ENCODE measurements around the gene NR5A2. TPM values are rescaled to one million over a fixed set of nuclear protein-coding genes. Genes with fewer than 3 reads are reported as not detected.

The NR5A2 gene
- total RNA-seq, 1 donor from 2014 or later = 6.9 TPM

- intact Hi-C loops (cut with DNase I) = no loop called here
- no peak for ATAC-seq
- no peak for DNase-seq (ENCODE audit: low spot score)
Measured at GRCh38 chr1:200103966-200104583, 76.6 kb downstream of the NR5A2 start.

- no peak for DNase-seq (ENCODE audit: low spot score)
- no peak for ATAC-seq
Measured at GRCh38 chr1:200107004-200107470, 79.5 kb downstream of the NR5A2 start.

GRCh38 chr1:200108659-200109058, 81.1 kb downstream of the NR5A2 start:
- intact Hi-C loops (cut with DNase I) = no loop called here
- ATAC-seq (no peak), DNase-seq (ENCODE audit: low spot score) (no peak)

More at GRCh38 chr1:200107004-200107470, 79.5 kb downstream of the NR5A2 start:
- intact Hi-C loops (cut with DNase I) = no loop called here

- DNase-seq (ENCODE audit: low spot score) (no peak), ATAC-seq (no peak)
- intact Hi-C loops (cut with DNase I) = no loop called here
Measured at GRCh38 chr1:200112290-200112689, 84.8 kb downstream of the NR5A2 start.

- intact Hi-C loops (cut with DNase I) = no loop called here
- DNase-seq (ENCODE audit: low spot score) (no peak), ATAC-seq (no peak)
Measured at GRCh38 chr1:200115532-200115931, 88.0 kb downstream of the NR5A2 start.

GRCh38 chr1:200116324-200116723, 88.8 kb downstream of the NR5A2 start:
- DNase-seq (ENCODE audit: low spot score) (no peak), ATAC-seq (no peak)
- intact Hi-C loops (cut with DNase I) = no loop called here

- DNase-seq (ENCODE audit: low spot score) (no peak), ATAC-seq (no peak)
- intact Hi-C loops (cut with DNase I) = no loop called here
Measured at GRCh38 chr1:200118779-200119505, 91.4 kb downstream of the NR5A2 start.

GRCh38 chr1:200121421-200121820, 93.9 kb downstream of the NR5A2 start:
- no peak for ATAC-seq
- intact Hi-C loops (cut with DNase I) = no loop called here
- DNase-seq (ENCODE audit: low spot score) = no peak

- intact Hi-C loops (cut with DNase I) = no loop called here
- DNase-seq (ENCODE audit: low spot score) (no peak), ATAC-seq (no peak)
Measured at GRCh38 chr1:200124309-200124708, 96.8 kb downstream of the NR5A2 start.

GRCh38 chr1:200128081-200128480, 100.6 kb downstream of the NR5A2 start:
- no peak for DNase-seq (ENCODE audit: low spot score)
- intact Hi-C loops (cut with DNase I) = no loop called here
- no peak for ATAC-seq

GRCh38 chr1:200128944-200129879, 101.7 kb downstream of the NR5A2 start:
- ATAC-seq (no peak), DNase-seq (ENCODE audit: low spot score) (no peak)
- intact Hi-C loops (cut with DNase I) = no loop called here

GRCh38 chr1:200130552-200130951, 103.0 kb downstream of the NR5A2 start:
- ATAC-seq = no peak
- intact Hi-C loops (cut with DNase I) = no loop called here
- no peak for DNase-seq (ENCODE audit: low spot score)

GRCh38 chr1:200131551-200132125, 104.1 kb downstream of the NR5A2 start:
- DNase-seq (ENCODE audit: low spot score) (no peak), ATAC-seq (no peak)

GRCh38 chr1:200133123-200133522, 105.6 kb downstream of the NR5A2 start:
- ATAC-seq (no peak), DNase-seq (ENCODE audit: low spot score) (no peak)
- intact Hi-C loops (cut with DNase I) = no loop called here

More at GRCh38 chr1:200131551-200132125, 104.1 kb downstream of the NR5A2 start:
- intact Hi-C loops (cut with DNase I) = no loop called here

GRCh38 chr1:200134116-200134515, 106.6 kb downstream of the NR5A2 start:
- intact Hi-C loops (cut with DNase I) = no loop called here
- no peak for ATAC-seq

GRCh38 chr1:200136384-200136783, 108.9 kb downstream of the NR5A2 start:
- ATAC-seq (no peak), DNase-seq (ENCODE audit: low spot score) (no peak)
- intact Hi-C loops (cut with DNase I) = no loop called here

More at GRCh38 chr1:200134116-200134515, 106.6 kb downstream of the NR5A2 start:
- DNase-seq (ENCODE audit: low spot score) = no peak

GRCh38 chr1:200139661-200140250, 112.2 kb downstream of the NR5A2 start:
- ATAC-seq (no peak), DNase-seq (ENCODE audit: low spot score) (no peak)
- intact Hi-C loops (cut with DNase I) = no loop called here

GRCh38 chr1:200143347-200143746, 115.8 kb downstream of the NR5A2 start:
- intact Hi-C loops (cut with DNase I) = no loop called here
- no peak for DNase-seq (ENCODE audit: low spot score)

GRCh38 chr1:200146100-200146499, 118.6 kb downstream of the NR5A2 start:
- no peak for DNase-seq (ENCODE audit: low spot score)
- no peak for ATAC-seq
- intact Hi-C loops (cut with DNase I) = no loop called here

More at GRCh38 chr1:200143347-200143746, 115.8 kb downstream of the NR5A2 start:
- no peak for ATAC-seq
